ENCODE data around the gene CEP20.

Gene CEP20

GRCh38 chr16:15897121-15897780 is 8.8 kb upstream of the CEP20 start:
- DNase-seq: no peak

- DNase-seq: no peak
Observed at GRCh38 chr16:15894571-15895374, 6.4 kb upstream of the CEP20 start.

GRCh38 chr16:15891508-15891907 is 3.1 kb upstream of the CEP20 start:
- no peak for DNase-seq

- no peak for DNase-seq
Observed at GRCh38 chr16:15887283-15887682, 1.1 kb downstream of the CEP20 start.

GRCh38 chr16:15886078-15886477 is 2.3 kb downstream of the CEP20 start:
- DNase-seq: no peak

GRCh38 chr16:15885560-15886001 is 2.8 kb downstream of the CEP20 start:
- DNase-seq: no peak

- DNase-seq: no peak
Observed at GRCh38 chr16:15882563-15882962, 5.8 kb downstream of the CEP20 start.

- DNase-seq: no peak
Observed at GRCh38 chr16:15881794-15882379, 6.5 kb downstream of the CEP20 start.

- DNase-seq: no peak
Observed at GRCh38 chr16:15880434-15881308, 7.7 kb downstream of the CEP20 start.

- DNase-seq: no peak
Observed at GRCh38 chr16:15879255-15879811, 9.1 kb downstream of the CEP20 start.

- no peak for DNase-seq
Observed at GRCh38 chr16:15876503-15876902, 11.9 kb downstream of the CEP20 start.

- DNase-seq: peak; percentile 36 to 44
Observed at GRCh38 chr16:15874745-15875314, 13.6 kb downstream of the CEP20 start.

- no peak for DNase-seq
Observed at GRCh38 chr16:15873737-15874136, 14.7 kb downstream of the CEP20 start.

GRCh38 chr16:15873301-15873700 is 15.1 kb downstream of the CEP20 start:
- no peak for DNase-seq

GRCh38 chr16:15870011-15870410 is 18.4 kb downstream of the CEP20 start:
- no peak for DNase-seq

- DNase-seq: no peak
Observed at GRCh38 chr16:15866451-15866850, 22.0 kb downstream of the CEP20 start.

GRCh38 chr16:15865742-15866141 is 22.7 kb downstream of the CEP20 start:
- DNase-seq: no peak

GRCh38 chr16:15864939-15865338 is 23.5 kb downstream of the CEP20 start:
- DNase-seq: no peak

- DNase-seq: no peak
Observed at GRCh38 chr16:15861996-15862395, 26.4 kb downstream of the CEP20 start.

GRCh38 chr16:15858921-15859668 is 29.3 kb downstream of the CEP20 start:
- DNase-seq: no peak

- no peak for DNase-seq
Observed at GRCh38 chr16:15857724-15858560, 30.5 kb downstream of the CEP20 start.
